Measurements from ENCODE around the gene DBN1. TPM values are rescaled to one million over a fixed set of nuclear protein-coding genes. Genes with fewer than 3 reads are reported as not detected.

Gene DBN1
- polyA plus RNA-seq, 4 donors = 180 to 210 (median 185) TPM

GRCh38 chr5:177412603-177413233 is 60.7 kb downstream of the DBN1 start:
- no peak for DNase-seq (ENCODE audit: low read depth in 4 of 4, low spot score in 3 of 4)

GRCh38 chr5:177410575-177410974 is 62.9 kb downstream of the DBN1 start:
- no peak for DNase-seq (ENCODE audit: low read depth in 4 of 4, low spot score in 3 of 4)

- DNase-seq (ENCODE audit: low read depth in 4 of 4, low spot score in 3 of 4) = no peak
These were observed 64.2 kb downstream of the DBN1 start, which contains the start of gene F12 for GRCh38 chr5:177409043-177409801. Gene F12 (minus strand): TSS chr5:177409564. CDS start chr5:177409527, 37 bp downstream.

Other genes with a start within 250 kb of the DBN1 start
- 10 to 100 TPM; 21.9 to 44.8 (median 25.5) TPM for gene RAB24, start 169.9 kb downstream of the DBN1 start, polyA plus RNA-seq (ENCODE audit: insufficient read length in 4 of 4)
- gene PRELID1, start 169.8 kb downstream of the DBN1 start, polyA plus RNA-seq (ENCODE audit: insufficient read length in 4 of 4) = 100 to 1,000 TPM in 3 of 4 donors, 10 to 100 TPM in 1; 89.7 to 141 (median 120) TPM
- gene MXD3, start 161.7 kb downstream of the DBN1 start, polyA plus RNA-seq (ENCODE audit: insufficient read length in 4 of 4) = 10 to 100 TPM; 10.9 to 24.6 (median 16.3) TPM
- gene LMAN2, start 122.0 kb downstream of the DBN1 start, polyA plus RNA-seq (ENCODE audit: insufficient read length in 4 of 4) = 100 to 1,000 TPM in 3 of 4 donors, 10 to 100 TPM in 1; 94.0 to 135 (median 130) TPM
- 10 to 100 TPM in 3 of 4 donors, 1 to 10 TPM in 1; 5.7 to 19.3 (median 13.9) TPM for gene RGS14, start 115.7 kb downstream of the DBN1 start, polyA plus RNA-seq (ENCODE audit: insufficient read length in 4 of 4)
- gene SLC34A1, start 89.2 kb downstream of the DBN1 start, polyA plus RNA-seq (ENCODE audit: insufficient read length in 4 of 4) = 100 to 1,000 TPM in 2 of 4 donors, 10 to 100 TPM in 1, 1 to 10 TPM in 1; 3.4 to 223 (median 131) TPM
- gene PFN3, start 73.0 kb downstream of the DBN1 start, polyA plus RNA-seq (ENCODE audit: insufficient read length in 4 of 4) = 1 to 10 TPM in 2 of 4 donors, under 1 TPM in 1, not detected in 1; 0.26 to 2.6 (median 1.5) TPM
- gene F12, start 64.1 kb downstream of the DBN1 start, polyA plus RNA-seq (ENCODE audit: insufficient read length in 4 of 4) = 10 to 100 TPM in 1 of 4 donors, 1 to 10 TPM in 2, under 1 TPM in 1; 0.91 to 13.4 (median 5.8) TPM
- 10 to 100 TPM; 22.2 to 29.0 (median 24.6) TPM for gene GRK6, start 47.0 kb downstream of the DBN1 start, polyA plus RNA-seq (ENCODE audit: insufficient read length in 4 of 4)
- gene PRR7, start 26.8 kb downstream of the DBN1 start, polyA plus RNA-seq (ENCODE audit: insufficient read length in 4 of 4) = 1 to 10 TPM in 2 of 4 donors, under 1 TPM in 2; 0.76 to 2.4 (median 0.99) TPM
- 100 to 1,000 TPM in 2 of 4 donors, 10 to 100 TPM in 2; 73.6 to 157 (median 121) TPM for gene PDLIM7, start 24.0 kb upstream of the DBN1 start, polyA plus RNA-seq (ENCODE audit: insufficient read length in 4 of 4)
- gene DOK3, start 36.2 kb upstream of the DBN1 start, polyA plus RNA-seq (ENCODE audit: insufficient read length in 4 of 4) = 1 to 10 TPM; 3.9 to 7.1 (median 4.3) TPM
- 100 to 1,000 TPM in 1 of 4 donors, 10 to 100 TPM in 3; 67.0 to 105 (median 88.9) TPM for gene DDX41, start 43.3 kb upstream of the DBN1 start, polyA plus RNA-seq (ENCODE audit: insufficient read length in 4 of 4)
- 100 to 1,000 TPM in 1 of 4 donors, 10 to 100 TPM in 3; 59.7 to 127 (median 73.9) TPM for gene FAM193B, start 80.9 kb upstream of the DBN1 start, polyA plus RNA-seq (ENCODE audit: insufficient read length in 4 of 4)
- gene TMED9, start 118.6 kb upstream of the DBN1 start, polyA plus RNA-seq (ENCODE audit: insufficient read length in 4 of 4) = 100 to 1,000 TPM; 147 to 156 (median 154) TPM
- 10 to 100 TPM; 18.6 to 29.0 (median 22.1) TPM for gene B4GALT7, start 126.5 kb upstream of the DBN1 start, polyA plus RNA-seq (ENCODE audit: insufficient read length in 4 of 4)

Data from left renal pelvis (tissue), 4 donors.